K562 (cell line): Measurements from ENCODE around the gene GRIN2D. TPM values are rescaled to one million over a fixed set of nuclear protein-coding genes. Genes with fewer than 3 reads are reported as not detected.

ENCODE experiments used
- BCL6 ChIP-seq: fragments of 250-450 bp; sonication (Bioruptor Pico); IDR thresholded peaks from 2 replicates; pipeline ENCODE4 v1.4.0; 2020
- C11orf30 ChIP-seq: fragments of 450-650 bp; IDR thresholded peaks from 2 replicates; pipeline ENCODE4 v1.6.1; 2016; ENCODE audit warnings: low read depth, mild to moderate bottlenecking
- CREB1 ChIP-seq, 2 experiments: sonication (generic) in 1 of 2; formaldehyde crosslinking in 1 of 2; IDR thresholded peaks; 2 replicates each; pipeline versions ENCODE4 v1.6.1 to v1.8.0; 2012 to 2022; ENCODE audit warnings: inconsistent platforms in 1 of 2, mild to moderate bottlenecking in 1 of 2, missing genetic modification reagents in 1 of 2, moderate library complexity in 1 of 2
- EZH2 ChIP-seq: IDR thresholded peaks from 2 replicates; pipeline ENCODE4 v1.6.1; 2012; ENCODE audit warnings: low read depth, mild to moderate bottlenecking, inconsistent platforms, low read length, borderline replicate concordance
- HDAC8 ChIP-seq: fragments of 450-650 bp; IDR thresholded peaks from 2 replicates; pipeline ENCODE4 v1.6.1; 2016; ENCODE audit warnings: mild to moderate bottlenecking, missing genetic modification characterization, moderate library complexity, missing compliant biosample characterization
- JUND ChIP-seq, 2 experiments: IDR thresholded peaks; 2 replicates in 1 of 2; 3 replicates in 1 of 2; pipeline ENCODE4 v1.6.1; 2011; ENCODE audit warnings: borderline replicate concordance in 2 of 2, low read depth in 2 of 2, low read length in 2 of 2, improper control_type of control experiment in 1 of 2, missing biosample characterization in 1 of 2, missing genetic modification characterization in 1 of 2, missing genetic modification reagents in 1 of 2
- KHSRP ChIP-seq: fragments of 450-650 bp; IDR thresholded peaks from 2 replicates; pipeline ENCODE4 v1.6.1; 2017
- L3MBTL2 ChIP-seq: fragments of 450-650 bp; IDR thresholded peaks from 2 replicates; pipeline ENCODE4 v1.6.1; 2016; ENCODE audit warnings: mild to moderate bottlenecking, moderate library complexity
- PHB ChIP-seq: fragments of 250-450 bp; sonication (Bioruptor Pico); IDR thresholded peaks from 2 replicates; pipeline ENCODE4 v1.5.0; 2021
- PURB ChIP-seq: sonication (generic); formaldehyde crosslinking; IDR thresholded peaks from 2 replicates; pipeline ENCODE4 v1.9.0; 2021; ENCODE audit warnings: low read depth, mild to moderate bottlenecking, missing genetic modification reagents
- RAD21 ChIP-seq, 2 experiments: fragments of 250-450 bp in 1 of 2; fragments of 450-650 bp in 1 of 2; sonication (Bioruptor Pico) in 1 of 2; formaldehyde crosslinking in 1 of 2; IDR thresholded peaks in 1 of 2; conservative IDR thresholded peaks in 1 of 2; 2 replicates each; pipeline versions ENCODE4 v1.4.0 to v1.8.0; 2020 to 2022; ENCODE audit warnings: mild to moderate bottlenecking in 2 of 2, moderate library complexity in 1 of 2
- SIN3A ChIP-seq, 2 experiments: fragments of 150-350 bp in 1 of 2; IDR thresholded peaks; 2 replicates each; pipeline ENCODE4 v1.6.1; 2011 to 2016; ENCODE audit warnings: borderline replicate concordance in 2 of 2, low read depth in 2 of 2, low read length in 2 of 2, mild to moderate bottlenecking in 2 of 2, moderate library complexity in 2 of 2; ENCODE audit not compliant: control insufficient read depth in 1 of 2
- SP2 ChIP-seq: IDR thresholded peaks from 2 replicates; pipeline ENCODE4 v1.6.1; 2011; ENCODE audit warnings: mild to moderate bottlenecking, low read depth, low read length, moderate library complexity; ENCODE audit not compliant: poor library complexity, severe bottlenecking; ENCODE audit errors: extremely low read depth
- TAL1 ChIP-seq: fragments of 450-650 bp; IDR thresholded peaks from 2 replicates; pipeline ENCODE4 v1.6.1; 2016; ENCODE audit warnings: mild to moderate bottlenecking
- TCF7L2 ChIP-seq: fragments of 150-350 bp; IDR thresholded peaks from 2 replicates; pipeline ENCODE4 v1.6.1; 2016; ENCODE audit warnings: low read depth, mild to moderate bottlenecking, low read length, moderate library complexity
- TRIM24 ChIP-seq, 2 experiments: fragments of 450-650 bp; IDR thresholded peaks; 2 replicates each; pipeline ENCODE4 v1.6.1; 2016
- U2AF2 ChIP-seq: fragments of 200-400 bp; formaldehyde crosslinking; optimal IDR thresholded peaks from 2 replicates; pipeline ENCODE3; 2017; ENCODE audit warnings: low read depth, mild to moderate bottlenecking, low read length
- ZNF384 ChIP-seq: IDR thresholded peaks from 2 replicates; pipeline ENCODE4 v1.6.1; 2012; ENCODE audit warnings: low read depth, low read length, improper control_type of control experiment
- ZNF655 ChIP-seq: fragments of 250-450 bp; sonication (Bioruptor Pico); IDR thresholded peaks from 2 replicates; pipeline ENCODE4 v1.5.0; 2021
- polyA plus RNA-seq, 8 experiments: library from polyadenylated mRNA; depleted of rRNA in 4 of 8; stranded (reverse) in 5 of 8; unstranded in 3 of 8; fragments of >200 nt; fragmentation: Nextera tagmentation in 2 of 8; fragmentation: Illumina TruSeq in 1 of 8; extraction: Ambion mirVana in 2 of 8; extraction: Trizol in 1 of 8; gene quantifications; 2 replicates each; pipeline versions ENCODE4 v1.2.1 to v1.2.3, GENCODE V29; 2011 to 2014; ENCODE audit warnings: inconsistent platforms in 1 of 8, missing spikeins in 1 of 8
- total RNA-seq, 7 experiments: library from RNA; depleted of rRNA in 6 of 7; stranded (reverse); fragments of >200 nt in 6 of 7; fragmentation: Illumina TruSeq in 2 of 7; extraction: Trizol in 2 of 7; gene quantifications; 2 replicates each; pipeline versions ENCODE4 v1.2.1 to v1.2.3, GENCODE V29; 2011 to 2021; ENCODE audit warnings: low replicate concordance in 1 of 7
- TF ChIP-seq, protein P1 (sequence below): sonication (generic); formaldehyde crosslinking; IDR thresholded peaks from 2 replicates; pipeline ENCODE4 v1.8.0; 2022; ENCODE audit warnings: mild to moderate bottlenecking, low read depth, missing genetic modification reagents
- TF ChIP-seq, protein P2 (sequence below): fragments of 250-450 bp; sonication (Bioruptor Pico); IDR thresholded peaks from 2 replicates; pipeline ENCODE4 v1.5.0; 2020; ENCODE audit warnings: mild to moderate bottlenecking
- TF ChIP-seq, protein P3 (sequence below): fragments of 450-650 bp; IDR thresholded peaks from 2 replicates; pipeline ENCODE4 v1.6.1; 2016; ENCODE audit warnings: antibody characterized with exemption

GRIN2D gene
- total and polyA plus RNA-seq, 9 of the 15 experiments (the other 6 are each of a cell fraction or from before 2014, with no cell fraction given): 0.32 to 31.5 (median 1.8) TPM

DNA sequence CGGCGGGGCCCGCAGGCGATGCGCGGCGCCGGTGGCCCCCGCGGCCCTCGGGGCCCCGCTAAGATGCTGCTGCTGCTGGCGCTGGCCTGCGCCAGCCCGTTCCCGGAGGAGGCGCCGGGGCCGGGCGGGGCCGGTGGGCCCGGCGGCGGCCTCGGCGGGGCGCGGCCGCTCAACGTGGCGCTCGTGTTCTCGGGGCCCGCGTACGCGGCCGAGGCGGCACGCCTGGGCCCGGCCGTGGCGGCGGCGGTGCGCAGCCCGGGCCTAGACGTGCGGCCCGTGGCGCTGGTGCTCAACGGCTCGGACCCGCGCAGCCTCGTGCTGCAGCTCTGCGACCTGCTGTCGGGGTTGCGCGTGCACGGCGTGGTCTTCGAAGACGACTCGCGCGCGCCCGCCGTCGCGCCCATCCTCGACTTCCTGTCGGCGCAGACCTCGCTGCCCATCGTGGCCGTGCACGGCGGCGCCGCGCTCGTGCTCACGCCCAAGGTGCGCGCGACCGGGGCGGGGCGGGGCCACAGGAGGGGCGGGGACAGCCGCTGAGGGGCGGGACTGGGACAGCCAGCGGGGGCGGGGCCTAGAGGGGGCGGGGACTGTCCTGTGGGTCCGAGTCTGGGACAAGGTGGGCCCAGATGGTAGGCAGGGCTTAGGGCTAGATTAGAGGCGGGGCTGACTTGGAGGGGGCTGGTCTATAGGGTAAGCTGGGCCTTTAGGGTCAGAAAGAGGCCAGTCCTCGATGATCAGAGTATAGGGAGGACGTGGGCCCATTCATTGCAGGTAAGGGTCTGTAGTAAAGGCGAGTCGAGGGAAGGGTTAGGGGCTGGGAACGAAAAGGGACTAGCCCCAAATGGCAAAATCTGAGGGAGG lies 5.1 kb downstream of the GRIN2D start (continued):
- TF ChIP-seq SP2 (no peak), CREB1 (IDR thresholded peaks at IDR 0.05) (no peak; the same call in 1 of the 2 replicates), CREB1 (CRISPR knock-in tag; IDR thresholded peaks at IDR 0.05) (peak; percentile 70), U2AF2 (no peak), ZNF384 (no peak), JUND (IDR thresholded peaks at IDR 0.05; ENCODE audit: borderline replicate concordance, low read depth, low read length) (0 out of 2 replicates have a peak, but pooled peaks have one; percentile 10), JUND (tag; IDR thresholded peaks at IDR 0.05; ENCODE audit: borderline replicate concordance, low read depth, low read length) (no peak; the same call in 2 of the 3 replicates), TRIM24 (IDR thresholded peaks at IDR 0.05) (no peak), PURB (CRISPR knock-in tag) (no peak), C11orf30 (no peak), KHSRP (no peak), BCL6 (CRISPR knock-in tag) (no peak; the same call in 1 of the 2 replicates), PHB (CRISPR knock-in tag) (no peak), TCF7L2 (no peak), TAL1 (no peak), RAD21 (CRISPR knock-in tag; conservative IDR thresholded peaks at IDR 0.05 in 1 of 2, IDR thresholded peaks at IDR 0.05 in 1 of 2) (no peak), ZNF655 (no peak), HDAC8 (tag) (no peak), L3MBTL2 (peak; percentile 98), SIN3A (IDR thresholded peaks at IDR 0.05; ENCODE audit: borderline replicate concordance in 2 of 2, control insufficient read depth in 1 of 2, low read depth in 2 of 2, low read length in 2 of 2) (no peak; a peak in 1 of 4 replicates), EZH2 (no peak)
- TF ChIP-seq, protein P1, sequence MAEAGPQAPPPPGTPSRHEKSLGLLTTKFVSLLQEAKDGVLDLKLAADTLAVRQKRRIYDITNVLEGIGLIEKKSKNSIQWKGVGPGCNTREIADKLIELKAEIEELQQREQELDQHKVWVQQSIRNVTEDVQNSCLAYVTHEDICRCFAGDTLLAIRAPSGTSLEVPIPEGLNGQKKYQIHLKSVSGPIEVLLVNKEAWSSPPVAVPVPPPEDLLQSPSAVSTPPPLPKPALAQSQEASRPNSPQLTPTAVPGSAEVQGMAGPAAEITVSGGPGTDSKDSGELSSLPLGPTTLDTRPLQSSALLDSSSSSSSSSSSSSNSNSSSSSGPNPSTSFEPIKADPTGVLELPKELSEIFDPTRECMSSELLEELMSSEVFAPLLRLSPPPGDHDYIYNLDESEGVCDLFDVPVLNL: no peak
- TF ChIP-seq, protein P2, sequence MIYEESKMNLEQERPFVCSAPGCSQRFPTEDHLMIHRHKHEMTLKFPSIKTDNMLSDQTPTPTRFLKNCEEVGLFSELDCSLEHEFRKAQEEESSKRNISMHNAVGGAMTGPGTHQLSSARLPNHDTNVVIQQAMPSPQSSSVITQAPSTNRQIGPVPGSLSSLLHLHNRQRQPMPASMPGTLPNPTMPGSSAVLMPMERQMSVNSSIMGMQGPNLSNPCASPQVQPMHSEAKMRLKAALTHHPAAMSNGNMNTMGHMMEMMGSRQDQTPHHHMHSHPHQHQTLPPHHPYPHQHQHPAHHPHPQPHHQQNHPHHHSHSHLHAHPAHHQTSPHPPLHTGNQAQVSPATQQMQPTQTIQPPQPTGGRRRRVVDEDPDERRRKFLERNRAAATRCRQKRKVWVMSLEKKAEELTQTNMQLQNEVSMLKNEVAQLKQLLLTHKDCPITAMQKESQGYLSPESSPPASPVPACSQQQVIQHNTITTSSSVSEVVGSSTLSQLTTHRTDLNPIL (CRISPR knock-in tag): no peak
- TF ChIP-seq, protein P3, sequence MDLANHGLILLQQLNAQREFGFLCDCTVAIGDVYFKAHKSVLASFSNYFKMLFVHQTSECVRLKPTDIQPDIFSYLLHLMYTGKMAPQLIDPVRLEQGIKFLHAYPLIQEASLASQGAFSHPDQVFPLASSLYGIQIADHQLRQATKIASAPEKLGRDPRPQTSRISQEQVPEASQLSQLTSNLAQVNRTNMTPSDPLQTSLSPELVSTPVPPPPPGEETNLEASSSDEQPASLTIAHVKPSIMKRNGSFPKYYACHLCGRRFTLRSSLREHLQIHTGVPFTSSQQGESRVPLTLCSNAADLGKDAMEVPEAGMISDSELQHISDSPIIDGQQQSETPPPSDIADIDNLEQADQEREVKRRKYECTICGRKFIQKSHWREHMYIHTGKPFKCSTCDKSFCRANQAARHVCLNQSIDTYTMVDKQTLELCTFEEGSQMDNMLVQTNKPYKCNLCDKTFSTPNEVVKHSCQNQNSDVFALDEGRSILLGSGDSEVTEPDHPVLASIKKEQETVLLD: no peak
